HG03460 (cell line): ENCODE data around the gene CDC20B.
"Not testable (repeated sequence)": the region's sequence is repeated elsewhere in the genome, so short reads cannot be mapped to it uniquely, and the experiment has no call there.

Experiments
- ATAC-seq: cut with Tn5 transposase; IDR thresholded peaks from one replicate; pipeline ENCODE4 v1.9.1; 2021; ENCODE audit not compliant: unreplicated experiment

CDC20B gene

DNA sequence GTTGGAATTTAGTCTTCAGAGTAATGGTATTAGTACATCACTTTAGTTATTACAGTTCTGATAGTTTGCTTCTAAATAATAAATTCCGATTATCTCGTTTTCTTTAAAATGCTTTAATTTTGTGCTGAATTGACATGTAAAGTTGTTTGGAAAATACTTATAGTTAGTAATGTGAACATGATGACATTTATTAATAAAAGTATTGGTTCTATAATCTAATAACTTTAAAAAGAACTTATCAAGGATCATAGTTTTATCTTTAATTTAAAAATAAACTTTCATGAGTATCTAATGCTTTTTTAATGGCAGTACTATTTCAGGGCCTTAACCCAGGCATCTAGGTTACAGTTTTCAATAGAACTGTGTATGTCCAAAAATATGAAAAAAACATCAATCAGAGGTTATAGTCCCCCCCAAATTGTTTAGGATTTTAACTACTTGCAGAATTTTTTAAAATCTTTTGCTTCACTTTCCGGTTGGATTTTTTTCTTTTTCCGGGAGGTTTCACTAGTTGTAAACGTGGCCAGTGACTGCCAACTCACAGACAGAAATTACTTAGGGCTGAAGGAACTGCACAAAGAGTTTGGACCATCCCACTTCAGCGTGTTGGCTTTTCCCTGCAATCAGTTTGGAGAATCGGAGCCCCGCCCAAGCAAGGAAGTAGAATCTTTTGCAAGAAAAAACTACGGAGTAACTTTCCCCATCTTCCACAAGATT is 12.3 kb downstream of the CDC20B start:
- ATAC-seq, result no peak

DNA sequence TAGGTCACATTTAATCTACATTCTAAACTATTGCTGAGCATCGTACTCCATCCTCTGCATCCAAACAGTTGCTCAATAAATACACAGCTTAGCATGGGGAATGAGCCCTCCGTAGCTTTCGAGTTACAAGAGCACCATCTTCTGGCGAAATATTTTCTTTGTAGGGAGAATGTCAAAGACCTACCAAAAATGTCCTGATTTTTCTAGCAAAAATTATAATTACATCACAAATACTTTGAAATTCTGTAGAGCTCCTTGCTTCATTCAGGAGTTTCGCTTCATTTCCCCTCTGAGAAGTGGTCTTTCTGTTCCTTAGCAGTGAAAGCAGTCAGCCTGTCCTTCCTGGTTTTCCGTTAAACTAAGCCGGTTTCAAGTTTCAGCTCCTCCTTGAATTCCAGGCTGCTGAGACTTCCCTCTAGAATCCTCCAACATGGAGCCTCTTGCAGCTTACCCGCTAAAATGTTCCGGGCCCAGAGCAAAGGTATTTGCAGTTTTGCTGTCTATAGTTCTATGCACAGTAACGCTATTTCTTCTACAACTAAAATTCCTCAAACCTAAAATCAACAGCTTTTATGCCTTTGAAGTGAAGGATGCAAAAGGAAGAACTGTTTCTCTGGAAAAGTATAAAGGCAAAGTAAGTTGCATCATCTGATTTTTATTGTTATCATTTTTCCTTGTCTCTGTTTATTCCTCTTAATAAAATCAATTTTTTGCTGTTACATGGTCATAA is 13.0 kb downstream of the CDC20B start, which contains the start of gene GPX8:
TSS of gene GPX8 (plus strand) at position 409 of the 730 bp plus-strand sequence. CDS start at position 431, 22 bp downstream.
- ATAC-seq, result no peak

- no peak for ATAC-seq
Observed at GRCh38 chr5:55154873-55155272, 18.1 kb downstream of the CDC20B start.

DNA sequence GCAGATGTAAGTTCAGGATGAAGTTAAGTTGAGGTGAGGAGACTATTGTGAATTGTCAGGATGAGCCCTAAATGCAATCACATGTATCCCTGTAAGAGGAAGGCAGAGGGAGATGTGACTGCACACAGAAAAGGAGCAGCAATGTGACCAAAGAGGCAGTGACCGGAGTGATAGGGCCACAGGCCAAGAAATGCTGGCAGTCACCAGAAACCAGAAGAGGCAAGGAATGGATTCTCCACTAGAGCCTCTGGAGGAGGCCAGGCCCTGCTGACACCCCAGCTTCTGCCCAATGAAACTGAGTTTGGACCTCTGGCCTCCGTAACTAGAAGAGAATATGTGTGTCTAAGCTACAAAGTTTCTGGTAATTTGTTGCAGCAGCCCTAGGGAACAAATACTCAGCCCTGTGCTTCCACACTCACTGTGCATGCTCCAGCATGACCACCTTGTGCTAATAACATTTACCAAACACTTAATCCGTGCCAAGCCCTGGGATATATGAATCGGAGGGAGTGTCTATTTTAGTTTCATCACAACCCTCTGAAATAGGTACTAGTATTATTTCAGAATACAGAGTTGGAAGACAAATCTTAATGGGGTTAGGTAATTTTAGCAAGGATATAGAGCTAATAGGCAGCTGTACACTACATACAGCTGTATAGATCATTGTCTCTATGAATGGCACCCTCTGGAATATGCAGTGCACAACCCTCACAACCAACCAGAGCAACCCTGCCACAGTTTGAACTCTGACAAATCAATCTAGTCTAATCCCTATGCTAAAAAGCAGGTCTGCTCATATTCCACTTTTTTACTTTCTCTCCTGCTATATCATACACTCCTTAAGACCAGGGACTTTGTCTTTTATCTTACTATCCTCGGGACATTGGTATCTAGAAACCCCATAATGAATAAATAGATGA is 20.8 kb downstream of the CDC20B start:
- no peak for ATAC-seq

DNA sequence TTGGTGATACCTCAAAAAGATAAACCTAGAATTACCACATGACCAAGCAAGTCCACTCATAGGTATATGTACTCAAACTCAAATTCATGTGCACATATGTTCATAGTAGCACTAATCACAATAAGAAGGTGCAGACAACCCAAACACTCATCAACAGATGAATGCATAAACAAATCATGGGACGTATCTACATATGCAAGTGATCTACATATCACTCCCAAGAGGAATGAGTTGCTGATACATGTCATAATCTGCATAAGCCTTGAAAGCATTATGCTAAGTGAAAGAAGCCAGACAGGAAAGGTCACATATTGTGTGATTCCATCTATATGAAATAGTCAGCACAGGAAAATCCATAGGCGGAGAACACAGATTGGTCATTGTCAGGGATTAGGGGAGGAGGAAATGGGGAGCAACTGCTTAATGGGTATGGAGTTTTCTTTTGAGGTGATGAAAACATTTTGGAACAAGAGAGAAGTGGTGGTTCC is 23.6 kb downstream of the CDC20B start:
- ATAC-seq, result no peak

GRCh38 chr5:55146543-55147151 is 26.3 kb downstream of the CDC20B start:
- ATAC-seq, result peak; percentile 77

GRCh38 chr5:55146080-55146479 is 26.9 kb downstream of the CDC20B start:
- ATAC-seq, result no peak

DNA sequence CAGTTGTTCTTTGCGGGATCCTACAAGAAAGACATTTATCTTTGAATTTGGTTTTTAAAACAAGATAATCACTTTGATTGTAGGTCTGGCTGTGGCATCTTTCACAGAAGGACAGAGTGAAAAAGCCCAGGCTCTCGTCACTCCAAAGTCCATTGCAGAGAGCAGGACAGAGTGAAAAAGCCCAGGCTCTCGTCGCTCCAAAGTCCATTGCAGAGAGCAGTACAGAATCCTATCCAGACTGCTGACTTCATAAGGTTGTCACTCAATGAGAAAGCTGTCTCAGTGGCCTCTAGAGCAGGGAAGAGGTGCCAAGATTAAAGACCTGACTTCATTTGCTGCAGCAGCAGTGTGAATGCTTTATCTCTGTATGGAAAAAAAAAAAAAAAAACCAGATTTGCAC is 29.4 kb downstream of the CDC20B start:
- ATAC-seq, result no peak

- no peak for ATAC-seq
Observed at GRCh38 chr5:55141945-55142690, 30.9 kb downstream of the CDC20B start.

DNA sequence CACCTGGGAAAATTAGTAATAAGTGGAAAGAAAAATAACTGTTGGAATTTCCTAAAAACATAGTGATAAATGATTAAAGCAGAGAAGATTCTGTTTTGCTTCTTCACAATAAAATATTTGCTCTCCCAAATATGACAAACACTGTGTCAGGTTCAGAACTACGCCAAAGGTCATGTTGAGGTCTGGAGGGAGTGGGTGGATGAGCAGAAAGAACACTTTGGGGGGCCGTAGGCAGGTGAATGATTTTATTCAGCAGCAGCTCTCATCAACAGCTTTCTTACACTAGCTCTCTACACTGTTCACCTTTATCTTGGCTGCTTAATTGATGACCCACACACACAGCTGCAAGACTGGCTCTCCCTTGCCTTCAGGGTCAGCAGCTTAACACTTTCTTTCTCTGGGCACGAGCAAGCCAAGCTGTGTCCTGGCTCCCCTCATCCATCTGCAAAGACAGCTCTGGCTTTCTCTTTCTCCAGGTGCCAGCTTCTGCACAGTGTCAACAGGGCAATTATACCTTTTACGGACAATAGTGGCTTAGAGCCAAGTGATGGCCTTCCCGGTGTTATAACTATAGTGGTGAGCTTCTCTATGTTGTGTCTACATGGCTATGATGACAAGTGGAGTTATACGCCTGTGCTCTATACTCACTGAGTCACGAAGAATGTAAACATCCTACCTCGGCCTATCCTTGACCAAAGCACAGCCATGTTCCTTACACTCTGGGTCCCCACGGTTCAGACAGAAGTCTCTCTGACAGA is 31.9 kb downstream of the CDC20B start:
- ATAC-seq, result no peak

- no peak for ATAC-seq
Observed at GRCh38 chr5:55136521-55136920, 36.5 kb downstream of the CDC20B start.

DNA sequence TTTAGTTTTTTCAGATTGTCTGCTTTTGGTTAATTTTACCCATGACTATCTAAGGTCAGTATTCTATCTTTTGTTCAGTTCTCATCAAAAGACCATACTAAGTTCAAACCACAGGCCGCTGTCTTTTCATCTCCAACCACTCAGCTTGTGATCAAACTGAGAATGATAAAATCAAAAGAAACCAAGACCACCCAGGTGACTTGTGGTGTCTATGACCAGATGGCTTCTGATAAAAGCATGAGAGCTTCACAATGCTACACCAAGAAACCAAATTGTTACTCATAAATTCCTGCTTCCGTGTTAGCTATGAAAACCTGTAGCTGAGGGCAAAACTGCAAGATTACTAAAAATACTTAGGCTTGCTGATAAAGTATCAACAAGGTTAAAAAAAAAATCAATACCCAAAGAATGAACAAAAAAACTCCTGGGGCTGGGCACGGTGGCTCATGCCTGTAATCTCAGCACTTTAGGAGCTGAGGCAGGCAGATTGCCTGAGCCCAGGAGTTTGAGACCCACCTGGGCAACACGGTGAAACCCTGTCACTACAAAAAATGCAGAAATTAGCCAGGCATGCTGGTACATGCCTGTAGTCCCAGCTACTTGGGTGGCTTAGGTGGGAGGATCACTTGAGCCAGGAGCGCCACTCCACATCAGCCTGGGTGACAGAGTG is 38.8 kb downstream of the CDC20B start:
- ATAC-seq, result no peak

GRCh38 chr5:55123365-55123764 is 49.6 kb downstream of the CDC20B start:
- no peak for ATAC-seq

DNA sequence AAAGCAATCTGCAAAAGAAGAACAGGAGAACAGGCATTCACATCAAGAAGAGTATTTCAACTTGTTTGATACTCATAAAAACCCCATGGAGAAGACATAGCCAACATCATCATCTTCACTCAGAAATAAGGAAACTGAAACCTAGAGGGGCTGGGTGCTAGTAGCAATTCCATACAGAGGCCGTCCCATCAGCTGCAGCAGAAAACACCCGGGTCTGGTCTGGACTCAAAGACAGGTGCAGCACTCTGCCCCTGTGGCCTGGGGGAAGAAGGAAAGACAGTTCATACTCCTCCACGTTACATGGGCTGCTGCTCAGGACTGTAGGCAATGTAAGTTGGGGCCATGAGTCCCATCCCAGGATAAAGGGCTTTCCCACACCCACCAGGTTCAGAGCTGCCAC is 58.9 kb downstream of the CDC20B start:
- ATAC-seq, result no peak

DNA sequence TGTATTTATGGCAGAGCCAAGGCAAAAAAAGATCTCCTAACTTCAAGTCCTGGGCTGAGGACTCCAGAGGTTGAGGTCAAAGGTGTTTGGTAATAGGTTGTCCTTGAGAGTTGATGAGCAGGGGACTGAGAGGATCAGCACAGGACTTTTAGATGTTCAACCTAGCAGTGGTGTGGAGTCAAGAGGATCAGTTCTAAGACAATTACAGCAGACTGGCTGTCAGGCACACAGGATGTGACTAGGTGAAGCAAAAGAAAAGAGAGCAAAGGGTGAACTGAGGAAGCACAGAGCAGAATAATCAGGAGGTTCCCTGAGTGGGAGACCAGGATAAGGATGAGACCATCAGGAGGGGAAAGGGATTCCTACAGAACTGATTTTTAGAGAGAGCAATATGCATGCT is 59.6 kb downstream of the CDC20B start:
- ATAC-seq, result no peak

DNA sequence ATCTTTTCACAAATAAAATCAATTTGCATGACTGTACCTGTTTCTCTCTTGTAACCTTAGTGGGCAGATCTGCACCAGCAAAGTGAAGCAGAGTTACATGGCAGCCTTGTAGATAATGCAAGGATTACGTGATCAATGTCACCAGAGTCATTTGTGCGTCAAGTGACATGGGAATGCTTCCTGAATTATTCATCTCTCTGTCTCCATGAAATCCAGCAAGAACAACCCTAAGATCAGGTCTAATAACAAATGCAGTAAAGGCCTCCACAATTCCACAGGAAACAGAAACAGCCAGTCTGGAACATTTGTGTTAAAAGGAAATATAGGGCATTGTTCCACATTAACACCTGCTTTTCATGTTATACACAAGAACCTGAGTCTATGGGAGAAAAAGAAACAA is 62.8 kb downstream of the CDC20B start:
- ATAC-seq, result no peak

GRCh38 chr5:55108661-55109060 is 64.3 kb downstream of the CDC20B start:
- no peak for ATAC-seq

DNA sequence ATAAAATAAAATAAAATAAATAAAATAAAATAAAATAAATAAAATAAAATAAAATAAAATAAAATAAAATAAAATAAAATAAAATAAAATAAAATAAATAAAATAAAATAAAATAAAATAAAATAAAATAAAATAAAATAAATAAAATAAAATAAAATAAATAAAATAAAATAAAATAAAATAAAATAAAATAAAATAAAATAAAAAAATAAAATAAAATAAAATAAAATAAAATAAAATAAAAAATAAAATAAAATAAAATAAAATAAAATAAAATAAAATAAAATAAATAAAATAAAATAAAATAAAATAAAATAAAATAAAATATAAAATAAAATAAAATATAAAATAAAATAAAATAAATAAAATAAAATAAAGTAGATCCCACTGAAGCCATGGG is 67.0 kb downstream of the CDC20B start:
- ATAC-seq, result not testable (repeated sequence)
